Activated CD4-positive, alpha-beta T cell treated with anti-CD3 and anti-CD28 coated beads, Interleukin-2, amount 50 U/mL, for 4 hours (primary cell): Measurements from ENCODE around the gene RPL3.

Experiments used
- DNase-seq, 2 experiments: peaks; one replicate each; pipeline ENCODE4 v3.0.0-alpha.2; 2020

RPL3 gene

DNA sequence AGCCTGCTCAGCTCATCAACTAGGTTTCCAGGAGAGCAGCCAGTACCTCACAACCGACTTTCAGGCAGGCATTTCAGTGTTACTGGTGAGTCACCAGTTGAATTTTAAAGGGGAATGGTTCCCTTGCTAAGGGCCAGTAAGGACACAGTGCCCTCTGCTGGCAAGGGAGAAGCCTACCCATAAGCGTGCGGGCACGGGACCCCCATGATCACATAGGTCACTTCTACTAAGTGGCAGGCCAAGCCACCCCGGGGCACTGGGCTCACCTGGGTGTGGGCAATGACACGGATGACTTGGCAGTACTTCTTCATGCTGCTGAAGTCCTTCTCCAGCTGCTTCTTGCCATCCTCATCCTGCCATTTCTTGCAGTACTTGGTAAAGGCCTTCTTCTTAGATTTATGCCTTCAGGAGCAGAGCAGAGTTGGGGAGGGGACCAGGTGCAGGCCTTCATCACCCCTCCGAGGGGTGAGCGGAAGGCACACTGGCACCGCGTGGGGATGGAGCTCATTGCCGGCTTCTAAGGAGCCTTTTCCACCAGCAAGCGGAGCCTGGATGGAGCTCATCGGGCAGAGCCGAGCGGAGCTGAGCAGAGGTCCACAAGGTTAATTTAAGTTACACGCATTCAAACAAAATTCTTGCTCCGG lies 2.9 kb downstream of the RPL3 start:
- peak; percentile 71 to 72 for DNase-seq

DNA sequence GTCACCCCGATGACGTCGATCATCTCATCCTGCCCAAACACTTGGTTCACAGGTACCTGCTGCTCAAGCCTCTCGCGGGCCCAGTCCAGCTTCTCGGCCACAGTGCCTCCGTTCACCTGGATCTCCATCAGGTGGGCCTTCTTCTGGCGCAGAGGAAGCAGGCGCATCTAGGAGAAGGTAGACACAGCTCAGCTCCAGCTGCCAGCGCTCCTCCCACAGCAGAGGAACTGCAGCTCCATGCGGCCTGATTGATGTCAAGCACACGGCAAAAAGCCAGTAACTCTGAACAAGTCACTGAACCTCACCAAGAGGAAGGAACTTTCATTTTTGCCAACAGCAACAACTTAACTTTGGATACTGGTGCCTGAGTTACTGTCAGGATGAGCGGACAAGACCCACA lies 4.0 kb downstream of the RPL3 start:
- DNase-seq = no peak

DNA sequence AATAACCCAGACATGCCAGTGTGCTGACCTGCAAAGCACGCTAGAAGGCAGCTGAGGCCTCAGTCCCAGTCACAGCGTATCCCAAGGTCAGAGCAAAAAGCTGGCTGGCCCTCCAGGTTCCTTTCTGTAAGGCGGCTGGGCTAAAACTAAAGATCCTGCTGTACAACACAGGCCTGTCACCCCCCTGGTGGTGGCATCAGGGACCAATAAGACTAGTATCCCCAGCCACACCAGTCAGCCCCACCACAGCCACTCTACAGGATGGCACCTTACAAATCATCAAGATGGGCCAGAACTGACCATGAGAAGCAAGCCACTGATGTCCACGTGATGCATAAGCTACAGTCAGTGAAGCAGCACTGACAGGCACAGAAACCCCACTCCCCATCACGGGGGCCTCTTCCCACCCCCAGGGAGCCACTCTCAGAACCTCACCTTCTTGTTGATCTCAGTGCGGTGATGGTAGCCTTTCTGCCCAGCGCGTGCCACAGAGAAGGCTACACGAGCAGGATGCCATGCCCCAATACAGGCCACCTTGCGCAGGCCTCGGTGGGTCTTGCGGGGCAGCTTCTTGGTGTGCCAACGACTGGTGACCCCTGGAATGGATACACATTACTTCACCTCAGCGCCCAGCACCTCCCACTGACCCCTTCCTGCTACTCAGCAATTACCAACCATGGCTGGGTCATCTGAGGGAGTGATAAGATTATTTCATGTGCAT lies 5.0 kb downstream of the RPL3 start:
- DNase-seq = no peak

DNA sequence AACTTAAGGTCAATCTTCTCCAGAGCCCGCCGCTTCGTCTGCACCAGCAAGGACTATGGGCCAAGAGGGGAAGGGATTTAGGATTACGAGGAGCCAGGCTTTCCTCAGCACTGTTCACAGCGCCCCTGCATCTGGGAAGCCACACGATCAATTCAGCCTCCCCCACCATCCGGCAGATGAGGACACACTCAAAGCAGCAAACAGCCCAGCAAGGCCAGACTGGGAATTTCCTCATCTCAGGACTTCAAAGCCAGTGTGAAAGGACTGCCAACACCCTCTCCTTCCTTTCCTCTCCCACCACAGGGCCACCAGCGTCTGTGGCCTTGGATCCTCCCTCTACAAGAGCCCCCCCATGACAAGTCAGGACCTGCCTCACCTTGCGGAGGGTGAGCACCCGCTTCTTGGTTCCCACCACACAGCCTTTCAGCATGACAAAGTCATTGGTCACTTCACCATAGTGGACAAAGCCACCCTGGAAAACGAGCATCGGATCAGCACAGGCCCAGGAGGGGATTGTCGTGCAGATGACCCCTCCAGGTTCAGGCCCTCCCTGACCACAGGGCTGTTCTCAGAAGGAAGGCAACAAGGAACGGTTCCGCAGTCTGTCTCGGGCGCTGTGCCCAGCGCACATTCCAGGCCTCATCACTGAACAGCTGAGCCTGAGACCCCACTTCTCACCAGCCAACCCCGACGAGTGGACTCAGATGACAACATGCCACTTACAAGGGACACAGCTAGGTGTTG lies 6.0 kb downstream of the RPL3 start:
- no peak for DNase-seq

DNA sequence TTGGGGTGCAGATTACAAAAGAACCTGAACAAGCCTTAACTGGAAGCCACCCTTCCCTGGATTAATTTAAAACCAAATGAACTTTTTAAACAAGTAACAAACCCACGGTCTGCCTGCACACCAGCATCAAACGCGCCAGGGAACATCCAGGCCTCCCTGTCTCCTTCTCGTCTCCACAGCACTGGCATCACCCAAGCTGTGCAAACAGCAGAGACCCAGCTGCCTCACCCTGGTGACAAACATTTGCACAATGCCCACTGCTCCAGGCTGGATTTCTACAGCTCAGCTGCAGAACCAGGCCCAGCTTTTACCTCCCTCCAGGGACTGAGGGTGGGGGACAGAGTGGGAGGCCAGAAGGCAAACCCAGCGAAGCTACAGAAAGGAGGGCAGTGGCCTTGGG lies 7.0 kb downstream of the RPL3 start:
- DNase-seq = no peak

DNA sequence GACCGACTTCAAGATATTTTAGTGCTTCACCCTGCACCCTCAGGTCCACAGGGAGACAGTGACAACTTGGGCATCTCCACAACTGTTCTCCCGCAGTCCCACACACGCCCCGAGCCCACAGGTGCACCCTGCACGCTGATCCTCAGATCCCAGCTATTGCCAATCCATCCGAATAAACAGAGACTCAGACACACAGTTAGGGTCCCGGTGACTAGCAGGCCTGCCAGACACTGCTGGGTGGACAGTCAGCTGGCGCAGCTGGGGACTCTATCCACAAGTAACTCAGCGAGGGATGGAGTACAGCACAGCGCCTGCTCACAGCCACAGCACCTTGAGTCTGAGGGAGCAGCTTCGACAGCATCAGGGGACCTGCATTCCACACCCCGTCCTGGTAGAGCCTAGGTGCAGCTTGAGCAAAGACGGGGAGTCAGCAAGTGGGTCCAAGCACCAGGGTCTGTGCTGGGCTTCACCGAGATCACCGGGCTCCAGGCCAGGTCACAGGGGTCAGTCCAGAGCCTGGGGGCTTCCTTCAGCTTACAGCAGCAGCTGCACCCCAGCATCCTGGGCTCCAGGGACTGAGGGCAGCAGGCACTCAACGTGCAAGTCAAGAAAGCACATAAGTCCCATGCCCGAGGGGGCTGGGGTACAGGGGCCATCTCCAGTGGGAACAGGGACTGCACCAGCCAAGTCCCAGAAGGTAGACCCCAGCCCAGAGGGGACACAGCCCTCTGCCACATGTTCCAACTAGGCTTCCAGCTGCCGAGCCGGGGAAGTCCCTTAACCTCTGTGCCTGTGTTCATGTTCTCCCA lies 7.6 kb downstream of the RPL3 start:
- DNase-seq = no peak

DNA sequence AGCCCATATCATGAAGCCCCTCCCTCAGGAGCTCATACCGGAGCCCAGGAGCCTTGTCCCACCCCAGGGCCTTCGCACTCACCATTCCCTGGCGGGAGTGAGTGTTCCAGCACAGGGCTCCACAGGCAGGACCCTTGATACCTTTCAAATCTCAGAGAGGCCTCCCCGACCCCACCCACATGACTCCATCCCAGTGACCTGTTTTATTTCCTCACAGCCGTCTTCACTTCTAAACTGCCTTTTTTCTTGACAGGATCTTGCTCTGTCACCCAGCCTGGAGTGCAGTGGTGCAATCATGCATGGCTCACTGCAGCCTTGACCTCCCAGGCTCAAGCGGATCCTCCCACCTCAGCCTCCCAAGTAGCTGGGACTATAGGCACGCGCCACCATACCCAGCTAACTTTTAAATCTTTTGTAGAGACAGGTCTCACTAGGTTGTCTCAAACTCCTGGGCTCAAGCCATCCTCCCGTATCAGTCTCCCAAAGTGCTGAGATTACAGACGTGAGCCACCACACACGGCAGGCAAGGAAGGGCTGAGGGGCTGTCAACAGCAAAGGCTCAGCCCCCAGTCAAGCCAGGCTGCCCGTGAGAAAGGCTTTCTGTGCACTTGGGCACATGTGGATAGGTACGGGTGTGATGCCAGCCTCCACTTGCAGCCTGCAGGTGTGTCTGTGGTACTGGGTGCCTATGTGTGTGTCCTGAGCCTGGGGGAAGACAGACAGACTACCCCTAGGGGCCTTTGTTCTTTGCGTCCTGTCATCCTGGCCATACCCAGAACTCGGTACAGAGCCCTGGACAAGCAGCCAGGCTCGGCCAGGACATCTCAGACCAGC lies 9.3 kb downstream of the RPL3 start:
- DNase-seq = no peak

DNA sequence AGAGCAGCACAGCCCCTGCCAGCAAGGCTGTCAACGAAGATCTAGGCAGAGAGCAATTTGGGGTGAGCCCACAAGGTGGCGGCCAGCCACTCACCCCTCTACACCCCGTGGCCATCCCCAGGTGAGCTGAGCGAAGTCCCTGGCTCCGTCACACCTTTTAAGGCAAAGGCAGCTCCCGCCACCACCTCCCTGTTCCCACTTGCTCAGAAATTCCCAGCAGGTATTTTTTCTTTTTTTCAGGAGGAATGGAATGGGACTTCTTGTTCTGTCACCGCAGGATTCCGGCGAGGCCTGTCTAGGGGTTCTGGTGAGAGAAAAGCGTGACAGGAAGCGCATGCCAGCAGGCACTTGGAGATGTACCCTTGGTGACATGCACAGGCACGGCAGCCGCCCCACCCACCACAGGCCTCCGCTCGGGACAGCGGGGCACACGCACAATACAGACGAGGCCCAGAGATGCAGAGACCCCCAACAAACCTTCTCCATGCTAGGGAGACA lies 10.0 kb downstream of the RPL3 start:
- no peak for DNase-seq

DNA sequence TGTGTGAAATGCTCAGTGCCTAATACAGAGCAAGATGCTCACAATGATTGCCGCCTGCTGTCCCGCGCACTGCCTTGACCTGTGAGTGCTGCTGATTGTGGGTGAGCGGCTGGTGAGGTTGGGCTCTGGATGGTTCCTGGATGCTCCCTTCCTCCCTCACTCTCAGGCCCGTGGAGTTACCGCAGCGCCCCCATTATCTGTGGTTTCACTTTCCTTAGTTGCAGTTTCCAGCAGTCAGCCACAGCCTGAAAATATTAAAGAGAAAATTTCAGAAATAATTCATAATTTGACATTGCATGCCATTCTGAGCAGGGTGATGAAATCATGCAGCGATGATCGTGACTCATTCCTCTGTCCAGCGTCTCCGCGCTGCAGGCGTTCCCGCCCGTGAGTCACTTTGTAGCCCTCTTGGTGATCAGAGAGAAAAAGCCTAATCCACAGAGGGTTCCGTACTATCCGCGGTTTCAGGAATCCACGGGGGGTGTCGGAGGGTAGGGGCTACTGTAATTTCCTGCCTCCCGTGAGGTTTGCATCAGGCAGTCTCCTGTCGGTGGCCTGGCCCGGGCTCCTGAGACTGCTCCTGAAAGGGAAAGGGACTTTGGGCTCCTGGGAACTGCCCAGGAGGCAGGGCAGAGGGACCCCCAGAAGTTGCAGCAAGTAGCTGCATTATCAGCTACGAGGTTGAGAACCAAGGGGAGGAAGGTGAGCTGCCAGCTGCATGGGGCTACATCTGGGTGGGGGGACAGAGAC lies 10.6 kb downstream of the RPL3 start:
- DNase-seq = no peak

DNA sequence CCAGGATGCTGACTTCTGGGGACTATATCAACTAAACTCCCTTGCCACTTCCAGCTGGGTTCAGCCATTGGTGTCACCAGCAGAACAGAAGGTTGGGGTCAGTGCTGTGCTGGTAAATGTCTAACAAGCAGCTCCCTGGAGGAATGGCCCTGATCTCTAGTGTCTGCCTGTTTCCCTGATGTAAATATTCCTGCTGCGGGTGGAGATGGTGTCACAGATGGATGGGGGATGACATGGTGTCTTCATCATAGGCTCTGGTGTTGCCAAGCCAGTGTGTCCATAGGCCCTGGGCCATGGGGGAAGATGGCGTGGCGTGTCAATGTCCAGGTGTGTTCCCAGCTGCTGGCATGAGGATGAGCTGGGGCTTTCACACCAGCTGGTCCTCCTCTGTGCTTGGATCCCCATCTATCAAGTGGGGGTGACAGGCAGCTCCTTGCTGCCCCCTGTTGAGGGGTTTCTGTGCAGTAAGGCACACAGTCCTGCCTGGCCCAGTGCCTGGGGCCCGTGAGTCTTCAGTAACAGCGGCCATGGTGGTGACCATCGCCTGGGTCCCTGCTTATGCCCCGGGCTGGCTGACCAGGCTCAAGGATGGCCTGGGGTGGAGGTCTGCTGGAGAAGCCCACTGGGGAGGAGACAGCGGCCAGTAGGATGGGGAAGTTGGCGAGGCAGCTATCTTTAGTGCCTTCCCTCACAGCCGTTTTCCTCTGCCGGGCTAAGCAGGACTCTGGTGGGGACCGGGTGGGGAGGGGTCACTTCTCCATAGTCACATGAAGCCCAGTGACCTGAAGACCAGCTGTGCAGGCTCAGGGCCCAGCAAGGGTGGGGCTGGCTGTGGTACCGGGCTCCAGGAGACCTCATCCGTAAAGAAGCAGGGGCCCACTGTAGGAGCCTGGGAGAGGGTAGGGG lies 12.7 kb downstream of the RPL3 start:
- peak; percentile 44 to 50 for DNase-seq

DNA sequence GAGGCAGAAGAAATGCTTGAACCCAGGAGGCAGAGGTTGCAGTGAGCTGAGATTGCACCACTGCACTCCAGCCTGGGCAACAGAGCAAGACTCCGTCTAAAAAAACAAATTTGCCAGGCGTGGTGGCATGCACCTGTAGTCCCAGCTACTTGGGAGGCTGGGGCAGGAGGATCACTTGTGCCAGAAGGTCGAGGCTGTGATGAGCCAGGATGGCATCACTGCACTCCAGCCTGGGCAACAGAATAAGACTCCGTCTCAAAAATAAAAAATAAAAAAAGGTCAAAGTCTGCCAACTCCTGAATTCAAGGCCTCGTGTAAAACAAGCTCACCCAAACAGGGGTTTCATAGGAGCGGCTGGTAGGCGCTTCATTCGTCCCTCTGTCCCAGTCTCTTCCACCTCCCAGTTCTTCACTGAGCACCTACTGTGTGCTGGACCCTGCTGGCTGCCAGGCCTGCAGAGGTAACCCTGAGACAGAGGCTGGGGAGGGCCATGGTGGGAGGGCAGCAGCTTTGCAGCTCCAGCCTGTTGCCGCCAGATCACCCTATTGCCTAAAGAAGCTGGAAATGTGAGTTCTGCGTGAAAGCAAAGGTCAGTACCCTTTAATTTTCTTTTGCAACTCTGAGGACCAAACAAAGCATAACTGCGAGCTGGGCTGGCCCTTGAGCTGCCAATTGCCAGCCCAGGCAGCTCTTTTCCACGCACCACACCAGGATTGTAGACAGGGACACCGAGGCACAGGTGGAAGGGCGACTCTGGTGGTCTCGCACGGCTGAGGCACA lies 15.3 kb downstream of the RPL3 start:
- DNase-seq = no peak

DNA sequence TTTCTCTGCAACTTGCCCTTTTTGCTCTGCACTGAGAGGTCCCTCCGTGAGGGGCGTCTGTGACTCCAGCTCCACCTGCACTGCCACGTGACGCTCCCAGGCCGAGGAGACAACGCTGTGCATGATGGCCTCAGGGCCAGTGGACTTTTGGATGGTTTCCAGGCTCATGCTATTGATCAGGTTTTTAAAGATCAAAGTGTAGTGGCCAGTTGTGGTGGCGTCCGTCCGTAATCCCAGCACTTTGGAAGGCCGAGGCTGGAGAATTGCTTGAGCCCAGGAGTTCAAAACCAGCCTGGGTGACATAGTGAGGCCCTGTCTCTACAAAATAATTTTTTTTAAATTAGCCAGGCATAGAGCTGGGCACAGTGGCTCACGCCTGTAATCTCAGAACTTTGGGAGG lies 16.1 kb downstream of the RPL3 start:
- no peak for DNase-seq

DNA sequence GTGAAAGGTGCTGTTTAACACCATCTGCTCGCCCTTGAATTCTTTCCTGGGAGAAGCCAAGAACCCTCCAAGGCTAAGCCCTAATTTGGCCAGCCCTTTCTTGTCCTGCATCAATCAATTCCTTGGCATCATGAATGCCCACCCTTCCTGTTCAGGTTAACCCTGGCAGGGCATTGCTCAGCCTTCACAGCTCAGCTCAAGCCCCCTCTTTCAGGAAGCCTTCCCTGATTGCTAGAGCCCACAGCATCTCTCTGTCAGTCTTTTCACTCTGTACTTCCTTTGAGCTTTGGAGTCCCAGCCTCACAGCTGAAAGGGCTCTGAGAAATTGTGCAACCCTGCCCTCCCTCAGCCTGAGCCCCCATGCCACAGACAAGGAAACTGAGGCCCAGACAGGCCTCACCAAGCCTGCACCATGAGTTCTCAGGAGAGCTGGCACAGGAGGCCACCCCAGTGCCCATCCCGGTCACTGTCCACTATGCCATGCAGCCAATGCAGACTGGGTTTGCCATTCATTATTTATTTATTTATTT lies 16.9 kb downstream of the RPL3 start:
- DNase-seq = no peak

DNA sequence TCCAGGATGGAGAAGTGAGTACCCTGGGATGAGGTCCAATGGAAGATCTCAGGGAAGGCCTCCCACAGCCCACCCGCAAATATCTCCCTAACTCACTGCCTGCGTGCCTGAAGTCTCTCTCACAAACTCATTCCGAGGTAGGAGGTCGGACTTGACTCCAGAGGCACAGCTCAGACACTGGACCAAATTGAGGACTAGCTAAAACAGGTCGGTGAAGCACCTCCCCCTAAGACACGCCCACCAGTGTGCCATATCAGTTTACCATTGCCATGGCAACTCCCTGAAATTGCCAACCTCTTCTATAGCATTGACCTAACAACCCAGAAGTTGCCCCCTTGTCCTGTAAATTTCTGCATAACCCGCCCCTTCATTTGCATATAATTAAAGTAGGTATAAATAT lies 17.5 kb downstream of the RPL3 start:
- DNase-seq = no peak

DNA sequence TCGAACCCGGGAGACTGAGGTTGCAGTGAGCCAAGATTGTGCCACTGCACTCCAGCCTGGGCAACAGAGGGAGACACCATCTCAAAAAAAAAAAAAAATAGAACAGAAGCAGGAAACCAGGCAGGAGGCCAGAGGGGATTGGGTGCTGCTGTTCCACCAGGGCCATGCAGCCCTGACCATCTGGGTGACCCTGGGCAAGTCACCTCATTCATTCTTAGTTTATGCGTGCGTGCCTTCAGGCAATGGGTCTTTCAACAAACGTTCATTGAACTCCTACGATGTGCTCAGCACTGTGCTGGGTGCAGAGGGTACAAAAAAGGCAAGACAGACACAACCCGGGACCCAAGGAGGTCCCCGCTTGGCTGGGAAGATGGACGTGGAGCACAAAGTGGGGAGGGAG lies 18.3 kb downstream of the RPL3 start:
- no peak for DNase-seq

DNA sequence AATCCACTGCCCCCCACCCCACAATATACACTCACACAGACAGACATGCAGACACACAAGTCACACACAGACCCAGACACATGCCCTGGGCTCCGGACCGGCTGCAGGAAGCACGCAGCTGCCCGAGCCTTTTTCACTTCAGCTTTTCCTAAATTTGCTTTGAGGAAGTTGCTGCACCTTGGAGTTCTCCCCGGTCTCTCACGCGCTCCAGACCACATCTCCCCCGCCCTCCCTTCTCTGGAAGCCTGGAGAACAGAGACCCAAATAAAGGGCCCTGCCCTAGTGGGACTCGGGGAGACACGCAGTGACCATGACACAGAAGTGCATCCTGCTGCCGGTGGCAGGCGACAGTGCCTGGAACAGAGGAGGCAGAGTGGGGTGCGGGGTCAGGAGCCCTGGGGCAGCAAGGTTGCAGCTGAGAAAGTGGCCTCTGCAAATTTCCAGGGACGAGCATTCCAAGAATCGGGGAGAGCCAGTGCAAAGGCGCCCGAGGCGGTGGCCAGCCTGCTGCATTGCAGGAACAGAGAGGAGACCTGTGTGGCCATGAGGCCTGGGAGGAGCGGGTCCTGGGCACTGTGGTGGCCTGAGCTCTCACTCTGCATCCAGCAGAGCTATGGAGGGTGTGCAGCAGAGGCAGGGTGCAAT lies 19.1 kb downstream of the RPL3 start:
- DNase-seq = no peak

DNA sequence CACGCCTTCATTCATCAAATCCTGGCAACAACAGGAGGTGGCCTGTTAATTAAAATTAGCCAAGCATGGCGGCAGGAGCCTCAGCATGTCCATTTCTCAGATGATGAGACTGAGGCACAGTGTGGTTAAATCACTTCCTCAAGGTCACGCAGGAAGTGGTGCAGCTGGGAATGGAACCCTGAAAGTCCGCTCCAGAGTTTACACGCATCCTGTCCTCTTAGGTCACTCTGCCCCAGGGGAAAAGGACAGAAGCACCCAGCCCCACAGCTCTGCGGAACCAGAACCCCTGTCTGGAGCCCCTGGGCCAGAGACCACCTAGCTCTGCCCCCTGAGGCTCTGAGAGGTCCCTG lies 19.6 kb downstream of the RPL3 start:
- DNase-seq = no peak

DNA sequence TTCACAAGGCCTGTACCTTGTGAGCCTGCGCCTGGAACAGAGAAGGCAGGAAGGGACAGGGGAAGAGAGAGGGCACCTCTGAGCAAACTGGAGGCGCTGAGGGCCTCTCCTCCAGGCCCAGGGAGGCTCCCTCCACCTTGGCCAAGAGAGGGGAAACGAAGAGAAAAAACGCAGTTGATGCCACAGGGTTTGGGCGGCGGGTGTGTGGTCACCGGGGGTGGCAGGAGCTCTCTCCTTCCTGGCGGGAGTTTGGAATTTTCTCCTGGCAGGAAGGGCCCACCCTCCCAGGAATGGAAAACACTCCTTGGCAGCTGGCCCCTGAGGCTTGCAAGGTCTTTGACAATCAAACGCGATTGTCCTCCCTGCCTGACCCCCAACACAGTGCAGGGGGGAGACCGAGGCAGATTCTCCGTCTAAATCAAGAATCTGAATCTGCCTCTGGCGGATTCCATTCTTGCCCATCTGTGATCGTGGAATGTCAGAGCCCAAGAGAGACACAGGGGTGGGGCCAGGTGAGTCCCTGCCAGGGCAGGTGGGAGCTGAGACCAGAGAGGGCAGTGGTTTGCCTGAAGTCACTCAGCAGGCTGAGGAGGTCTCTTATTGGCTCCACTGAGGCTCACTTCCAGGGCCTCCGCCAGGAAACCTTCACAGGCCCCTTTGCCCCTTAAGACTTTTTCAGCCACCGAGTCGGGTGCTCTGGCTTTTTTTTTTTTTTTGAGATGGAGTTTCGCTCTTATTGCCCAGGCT lies 21.0 kb downstream of the RPL3 start:
- no peak for DNase-seq
